Left renal cortex interstitium (tissue), 4 donors: Measurements from ENCODE around the gene TMEM132D. TPM values are rescaled to one million over a fixed set of nuclear protein-coding genes. Genes with fewer than 3 reads are reported as not detected.

Experiments
- DNase-seq, 4 donors: peaks; one replicate each; pipeline ENCODE4 v3.0.0-alpha.2; 2013; ENCODE audit warnings: low read depth in 4 of 4, low spot score in 2 of 4, missing footprints in 1 of 4
- polyA plus RNA-seq, 4 donors: library from polyadenylated mRNA; unstranded; fragments of 120-200 nt; gene quantifications; one replicate each; pipeline ENCODE4 v1.2.1, GENCODE V29; 2013; ENCODE audit not compliant: insufficient read length in 4 of 4

Gene TMEM132D
- polyA plus RNA-seq, 4 donors, result 1.2 to 2.3 (median 2.0) TPM

- DNase-seq, result no peak
Measured at GRCh38 chr12:129672110-129672509, 231.7 kb downstream of the TMEM132D start.

GRCh38 chr12:129670256-129670920, 233.4 kb downstream of the TMEM132D start:
- DNase-seq, result no peak

GRCh38 chr12:129665414-129665813, 238.4 kb downstream of the TMEM132D start:
- no peak for DNase-seq

- no peak for DNase-seq
Measured at GRCh38 chr12:129662234-129662633, 241.6 kb downstream of the TMEM132D start.

GRCh38 chr12:129660946-129661345, 242.9 kb downstream of the TMEM132D start:
- no peak for DNase-seq

GRCh38 chr12:129659961-129660622, 243.7 kb downstream of the TMEM132D start:
- no peak for DNase-seq

- DNase-seq, result no peak
Measured at GRCh38 chr12:129657179-129657578, 246.6 kb downstream of the TMEM132D start.

- no peak for DNase-seq
Measured at GRCh38 chr12:129651951-129652350, 251.9 kb downstream of the TMEM132D start.

- DNase-seq, result no peak
Measured at GRCh38 chr12:129641926-129642325, 261.9 kb downstream of the TMEM132D start.

GRCh38 chr12:129635021-129635685, 268.7 kb downstream of the TMEM132D start:
- DNase-seq, result no peak

GRCh38 chr12:129631316-129631715, 272.5 kb downstream of the TMEM132D start:
- DNase-seq, result no peak

- DNase-seq, result no peak
Measured at GRCh38 chr12:129629901-129630300, 273.9 kb downstream of the TMEM132D start.

- DNase-seq, result no peak
Measured at GRCh38 chr12:129622566-129622965, 281.3 kb downstream of the TMEM132D start.

- no peak for DNase-seq
Measured at GRCh38 chr12:129619271-129619670, 284.6 kb downstream of the TMEM132D start.

- DNase-seq, result no peak
Measured at GRCh38 chr12:129617849-129618248, 286.0 kb downstream of the TMEM132D start.

GRCh38 chr12:129615001-129615400, 288.8 kb downstream of the TMEM132D start:
- DNase-seq, result no peak

GRCh38 chr12:129614221-129614885, 289.5 kb downstream of the TMEM132D start:
- no peak for DNase-seq

- no peak for DNase-seq
Measured at GRCh38 chr12:129613314-129613713, 290.5 kb downstream of the TMEM132D start.

GRCh38 chr12:129610601-129611120, 293.2 kb downstream of the TMEM132D start:
- DNase-seq, result no peak

GRCh38 chr12:129607756-129608155, 296.1 kb downstream of the TMEM132D start:
- DNase-seq, result no peak

GRCh38 chr12:129607301-129607700, 296.5 kb downstream of the TMEM132D start:
- DNase-seq, result no peak
